Ovary (tissue), 10 donors: Measurements from ENCODE around the gene FBXL19. TPM values are rescaled to one million over a fixed set of nuclear protein-coding genes. Genes with fewer than 3 reads are reported as not detected.

Experiments
- DNase-seq, 5 donors: peaks; one replicate each; pipeline ENCODE4 v3.0.0-alpha.2; 2019 to 2020
- H3K27ac ChIP-seq, 2 donors: fragments of 200-600 bp; one replicate each; pipeline versions ENCODE4 v1.5.1 to v1.8.0; 2019 to 2022
- H3K27me3 ChIP-seq: fragments of 200-600 bp; one replicate; pipeline ENCODE4 v1.8.0; 2022
- H3K36me3 ChIP-seq: fragments of 200-600 bp; sonication (generic); one replicate; pipeline ENCODE4 v1.5.1; 2019
- H3K4me1 ChIP-seq: one replicate; pipeline ENCODE4 v1.8.1; 2013; ENCODE audit warnings: mild to moderate bottlenecking, moderate library complexity; ENCODE audit not compliant: insufficient read depth
- H3K4me3 ChIP-seq: fragments of 200-600 bp; sonication (generic); one replicate; pipeline ENCODE4 v1.5.1; 2017
- H3K9me3 ChIP-seq, 2 donors: fragments of 200-600 bp in 1 of 2; sonication (generic) in 1 of 2; one replicate each; pipeline versions ENCODE4 v1.5.1 to v1.8.1; 2013 to 2019; ENCODE audit warnings: mild to moderate bottlenecking in 1 of 2, moderate library complexity in 1 of 2
- EP300 ChIP-seq: sonication (generic); formaldehyde crosslinking; IDR thresholded peaks from one replicate; pipeline ENCODE4 v1.6.1; 2017; ENCODE audit warnings: antibody characterized with exemption
- POLR2A ChIP-seq: fragments of 450-650 bp; IDR thresholded peaks from one replicate; pipeline ENCODE4 v1.6.1; 2017; ENCODE audit warnings: antibody characterized with exemption, mild to moderate bottlenecking, moderate library complexity
- WGBS, 3 donors: extraction: QIAGEN DNeasy Blood & Tissue Kit in 1 of 3; methylation state at CpG; one replicate each; pipeline versions ENCODE4 v1.1.5 to v1.1.7; 2013 to 2017; 5-methylcytosine and 5-hydroxymethylcytosine counted together
- intact Hi-C, 4 donors: fragments of 100-400 bp; cut with DNase I; formaldehyde crosslinking; loops; one replicate each; pipeline versions ENCODE4 v1.11.0 to v1.15.1; 2022 to 2023
- long read RNA-seq, 3 donors: library from polyadenylated mRNA in 2 of 3; unstranded in 2 of 3; transcript quantifications; one replicate each; pipeline ENCODE4 v2.0.0 and lab custom pipeline, GENCODE V29; 2021 to 2026
- polyA plus RNA-seq, 2 donors: library from polyadenylated mRNA; stranded (reverse); fragments of 200-250 nt in 1 of 2; fragments of 350-450 nt in 1 of 2; fragmentation: Illumina TruSeq in 1 of 2; extraction: RNeasy Lipid Tissue Mini Kit (QIAGEN cat#74804) in 1 of 2; gene quantifications; one replicate each; pipeline ENCODE4 v1.2.3, GENCODE V29; 2013 to 2014
- total RNA-seq, 7 donors: library from RNA; depleted of rRNA in 2 of 7; stranded (reverse); fragments of >200 nt in 2 of 7; fragmentation: NEBNext Ultra II Directional in 3 of 7; extraction: Animal tissue kit (Norgen Biotek cat#: 25700) in 3 of 7; gene quantifications; one replicate each; pipeline versions ENCODE4 v1.1.0 to v1.2.4, GENCODE V29; 2016 to 2023
- TF ChIP-seq, protein P1 (sequence below), 3 donors: fragments of 450-650 bp in 2 of 3; fragments of 200-600 bp in 1 of 3; IDR thresholded peaks; one replicate each; pipeline versions ENCODE4 v1.5.1 to v1.8.0; 2016 to 2022; ENCODE audit warnings: antibody characterized with exemption in 3 of 3, mild to moderate bottlenecking in 1 of 3
- donor health status: DM: no; HTN: no; CAD: no; lungs with moderate emphysema.
- donor health status: DM: no; HTN: no; CAD: no.
- donor health status: Bipolar disorder and iron deficiency.
- donor health status: DM: yes; HTN: yes; CAD: no.
- donor health status: DM: no; HTN: no; CAD: no.
- donor health status: DM: yes; HTN: yes; CAD: no.

The FBXL19 gene, protein sequence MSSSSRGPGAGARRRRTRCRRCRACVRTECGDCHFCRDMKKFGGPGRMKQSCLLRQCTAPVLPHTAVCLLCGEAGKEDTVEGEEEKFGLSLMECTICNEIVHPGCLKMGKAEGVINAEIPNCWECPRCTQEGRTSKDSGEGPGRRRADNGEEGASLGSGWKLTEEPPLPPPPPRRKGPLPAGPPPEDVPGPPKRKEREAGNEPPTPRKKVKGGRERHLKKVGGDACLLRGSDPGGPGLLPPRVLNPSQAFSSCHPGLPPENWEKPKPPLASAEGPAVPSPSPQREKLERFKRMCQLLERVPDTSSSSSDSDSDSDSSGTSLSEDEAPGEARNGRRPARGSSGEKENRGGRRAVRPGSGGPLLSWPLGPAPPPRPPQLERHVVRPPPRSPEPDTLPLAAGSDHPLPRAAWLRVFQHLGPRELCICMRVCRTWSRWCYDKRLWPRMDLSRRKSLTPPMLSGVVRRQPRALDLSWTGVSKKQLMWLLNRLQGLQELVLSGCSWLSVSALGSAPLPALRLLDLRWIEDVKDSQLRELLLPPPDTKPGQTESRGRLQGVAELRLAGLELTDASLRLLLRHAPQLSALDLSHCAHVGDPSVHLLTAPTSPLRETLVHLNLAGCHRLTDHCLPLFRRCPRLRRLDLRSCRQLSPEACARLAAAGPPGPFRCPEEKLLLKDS
- 10 to 100 TPM; 10.2 to 24.3 (median 15.4) TPM for total RNA-seq
- 10 to 100 TPM in 1 of 2 donors, 1 to 10 TPM in 1; 1.6 to 12.4 TPM for polyA plus RNA-seq
- long read RNA-seq, donor 1, partial matches to known transcripts, result 0 of 1 reads
- long read RNA-seq, donor 1, other reads (novel, unspliced or antisense), result 1 of 1 reads
- long read RNA-seq, donor 2, result 0 reads
- long read RNA-seq, donor 3, partial matches to known transcripts, result 1 of 7 reads
- long read RNA-seq, donor 3, other reads (novel, unspliced or antisense), result 6 of 7 reads

DNA sequence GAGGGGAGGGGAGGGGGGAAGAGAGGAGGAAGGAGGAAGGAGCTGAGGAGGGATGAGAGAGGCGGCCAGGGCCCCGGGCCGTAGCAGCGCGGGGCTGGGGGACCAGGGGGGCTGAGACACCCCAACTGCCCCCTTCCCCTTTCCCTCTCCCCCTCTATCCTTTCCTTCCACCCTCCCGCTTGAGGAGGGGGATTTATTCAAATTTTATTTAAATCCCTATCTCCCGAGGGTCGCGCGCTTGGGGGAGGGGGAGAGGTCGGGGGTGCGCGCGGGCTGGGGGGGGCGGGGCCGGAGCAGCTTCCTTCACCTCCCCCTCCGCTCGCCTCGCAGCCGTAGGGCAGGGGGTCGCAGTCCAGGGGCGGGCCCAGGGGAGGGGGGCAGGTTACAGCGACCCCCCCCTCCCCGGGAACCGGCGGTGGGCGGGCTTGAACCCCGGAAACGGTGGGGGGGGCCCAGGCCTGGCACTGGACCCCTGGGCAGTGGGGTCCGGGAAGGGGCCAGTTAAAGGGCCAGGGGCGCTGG lies at the start of gene FBXL19:
Gene FBXL19 (plus strand): TSS at position 19 of the 522 bp plus-strand sequence. CDS start 2,183 bp downstream, outside the sequence.
- no peaks in the 10 kb centered on the region for H3K9me3 ChIP-seq
- H3K36me3 ChIP-seq, result no peaks in the 10 kb centered on the region
- no peaks in the 10 kb centered on the region for H3K27me3 ChIP-seq
- H3K4me3 ChIP-seq, result peak within 1 kb of the TSS; percentile 84
- intact Hi-C loops, result loop anchor here in 1 of 4 donors (2.0 kb wide), 1 partner anchor 25 kb away; the partner anchor contains the start of gene ORAI3
- WGBS, 3 donors, result 0% methylated on average over 20 to 31 of the region's 31 CpGs
- TF ChIP-seq EP300, result no peak
- TF ChIP-seq POLR2A, result peak; percentile 28
- H3K27ac ChIP-seq, result peak within 1 kb of the TSS; percentile 96 to 97
- no peaks in the 10 kb centered on the region for H3K4me1 ChIP-seq
- DNase-seq, result peak; percentile 67 to 86 (median 81)

DNA sequence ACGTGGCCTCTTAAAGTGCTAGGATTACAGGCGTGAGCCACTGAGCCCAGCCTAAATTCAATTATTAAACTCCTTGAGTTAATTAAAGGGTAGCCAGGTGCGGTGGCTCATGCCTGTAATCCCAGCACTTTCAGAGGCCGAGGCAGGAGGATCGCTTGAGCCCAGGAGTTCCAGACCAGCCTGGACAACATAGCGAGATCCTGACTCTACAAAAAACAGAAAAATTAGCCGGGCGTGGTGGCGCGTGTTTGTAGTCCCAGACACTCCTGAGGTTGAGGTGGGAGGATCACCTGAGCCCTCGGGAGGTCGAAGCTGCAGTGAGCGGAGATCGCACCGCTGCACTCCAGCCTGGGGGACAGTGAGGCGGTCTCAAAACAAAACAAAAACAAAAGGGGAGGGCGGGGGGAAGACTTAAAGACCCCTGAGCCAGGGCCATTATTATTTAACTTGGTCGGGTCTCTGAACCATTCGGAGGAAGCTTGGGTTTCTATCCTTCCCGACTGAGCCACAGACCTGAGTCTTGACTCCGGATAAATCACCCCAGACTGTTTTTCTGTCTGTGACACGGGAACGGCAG lies 49.0 kb upstream of the FBXL19 start:
- WGBS, 3 donors, result 16 to 25% (median 17%) methylated on average over 23 of the region's 23 CpGs
- H3K4me1 ChIP-seq, result peaks cover 9% of the 10 kb centered on the region
- peak overlapping the region; percentile 7 to 80 for H3K27ac ChIP-seq
- peak overlapping the region; percentile 97 for H3K4me3 ChIP-seq
- H3K27me3 ChIP-seq, result no peaks in the 10 kb centered on the region
- no peaks in the 10 kb centered on the region for H3K36me3 ChIP-seq
- TF ChIP-seq, protein P1, sequence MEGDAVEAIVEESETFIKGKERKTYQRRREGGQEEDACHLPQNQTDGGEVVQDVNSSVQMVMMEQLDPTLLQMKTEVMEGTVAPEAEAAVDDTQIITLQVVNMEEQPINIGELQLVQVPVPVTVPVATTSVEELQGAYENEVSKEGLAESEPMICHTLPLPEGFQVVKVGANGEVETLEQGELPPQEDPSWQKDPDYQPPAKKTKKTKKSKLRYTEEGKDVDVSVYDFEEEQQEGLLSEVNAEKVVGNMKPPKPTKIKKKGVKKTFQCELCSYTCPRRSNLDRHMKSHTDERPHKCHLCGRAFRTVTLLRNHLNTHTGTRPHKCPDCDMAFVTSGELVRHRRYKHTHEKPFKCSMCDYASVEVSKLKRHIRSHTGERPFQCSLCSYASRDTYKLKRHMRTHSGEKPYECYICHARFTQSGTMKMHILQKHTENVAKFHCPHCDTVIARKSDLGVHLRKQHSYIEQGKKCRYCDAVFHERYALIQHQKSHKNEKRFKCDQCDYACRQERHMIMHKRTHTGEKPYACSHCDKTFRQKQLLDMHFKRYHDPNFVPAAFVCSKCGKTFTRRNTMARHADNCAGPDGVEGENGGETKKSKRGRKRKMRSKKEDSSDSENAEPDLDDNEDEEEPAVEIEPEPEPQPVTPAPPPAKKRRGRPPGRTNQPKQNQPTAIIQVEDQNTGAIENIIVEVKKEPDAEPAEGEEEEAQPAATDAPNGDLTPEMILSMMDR (IDR thresholded peaks at IDR 0.05), result no peak
- TF ChIP-seq POLR2A, result no peak
- TF ChIP-seq EP300, result no peak
- intact Hi-C loops, result no loop called here
- no peak for DNase-seq
- no peaks in the 10 kb centered on the region for H3K9me3 ChIP-seq

GRCh38 chr16:30874821-30875717 lies 48.3 kb upstream of the FBXL19 start:
- Histone ChIP-seq H3K9me3 (no peaks in the 10 kb centered on the region), H3K27me3 (no peaks in the 10 kb centered on the region), H3K27ac (peak overlapping the region; percentile 7 to 80), H3K4me1 (peaks cover 9% of the 10 kb centered on the region), H3K36me3 (no peaks in the 10 kb centered on the region), H3K4me3 (peak overlapping the region; percentile 97)
- intact Hi-C loops, result no loop called here
- TF ChIP-seq POLR2A (peak; percentile 73), EP300 (no peak)
- TF ChIP-seq, protein P1 (IDR thresholded peaks at IDR 0.05), result no peak
- WGBS, 3 donors, result 0 to 1% (median 0%) methylated on average over 63 to 85 of the region's 85 CpGs
- DNase-seq, result peak; percentile 85 to 94 (median 88)
